ENCODE data around the gene BACE1. TPM values are rescaled to one million over a fixed set of nuclear protein-coding genes. Genes with fewer than 3 reads are reported as not detected.

The BACE1 gene
- polyA plus RNA-seq, 1 experiment, result 99.6 TPM

DNA sequence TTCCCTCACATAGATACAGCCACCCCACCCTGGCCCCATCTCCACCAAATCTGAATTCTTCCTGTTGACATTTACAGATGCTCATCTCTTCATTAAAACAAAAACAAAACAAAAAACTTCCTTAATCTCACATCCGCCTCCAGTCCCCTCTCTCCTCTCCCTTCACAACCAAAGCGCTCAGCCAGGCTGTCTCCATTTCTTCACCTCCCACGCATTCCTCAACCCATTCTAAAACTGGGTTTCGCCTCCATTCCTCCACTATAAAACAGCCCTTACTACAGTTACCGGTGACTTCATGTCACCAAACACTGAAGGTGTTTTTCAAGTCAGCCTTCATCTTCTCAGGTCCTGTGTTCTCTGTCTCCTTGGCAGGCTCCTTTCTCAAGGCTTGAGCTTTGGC is 15.3 kb downstream of the BACE1 start:
- no peaks in the 10 kb centered on the region for H3K27me3 ChIP-seq (ENCODE audit: control insufficient read depth, insufficient read depth, low read length)
- peaks cover under 1% of the 10 kb centered on the region for H3K36me3 ChIP-seq (ENCODE audit: control insufficient read depth, insufficient read depth, low read length)
- TF ChIP-seq, protein P1, sequence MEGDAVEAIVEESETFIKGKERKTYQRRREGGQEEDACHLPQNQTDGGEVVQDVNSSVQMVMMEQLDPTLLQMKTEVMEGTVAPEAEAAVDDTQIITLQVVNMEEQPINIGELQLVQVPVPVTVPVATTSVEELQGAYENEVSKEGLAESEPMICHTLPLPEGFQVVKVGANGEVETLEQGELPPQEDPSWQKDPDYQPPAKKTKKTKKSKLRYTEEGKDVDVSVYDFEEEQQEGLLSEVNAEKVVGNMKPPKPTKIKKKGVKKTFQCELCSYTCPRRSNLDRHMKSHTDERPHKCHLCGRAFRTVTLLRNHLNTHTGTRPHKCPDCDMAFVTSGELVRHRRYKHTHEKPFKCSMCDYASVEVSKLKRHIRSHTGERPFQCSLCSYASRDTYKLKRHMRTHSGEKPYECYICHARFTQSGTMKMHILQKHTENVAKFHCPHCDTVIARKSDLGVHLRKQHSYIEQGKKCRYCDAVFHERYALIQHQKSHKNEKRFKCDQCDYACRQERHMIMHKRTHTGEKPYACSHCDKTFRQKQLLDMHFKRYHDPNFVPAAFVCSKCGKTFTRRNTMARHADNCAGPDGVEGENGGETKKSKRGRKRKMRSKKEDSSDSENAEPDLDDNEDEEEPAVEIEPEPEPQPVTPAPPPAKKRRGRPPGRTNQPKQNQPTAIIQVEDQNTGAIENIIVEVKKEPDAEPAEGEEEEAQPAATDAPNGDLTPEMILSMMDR (IDR thresholded peaks at IDR 0.05; ENCODE audit: insufficient read depth, low read depth, low read length), result no peak
- H3K4me3 ChIP-seq (ENCODE audit: low read depth, low read length), result no peak overlapping the region
- CTCF ChIA-PET, result no interaction called here
- DNase-seq (ENCODE audit: low read depth), result no peak
- POLR2A ChIA-PET, result interaction anchor here (0.6 kb wide), 1 partner anchor 34 kb away, joined by 5 read pairs; no protein-coding TSS in a partner anchor

DNA sequence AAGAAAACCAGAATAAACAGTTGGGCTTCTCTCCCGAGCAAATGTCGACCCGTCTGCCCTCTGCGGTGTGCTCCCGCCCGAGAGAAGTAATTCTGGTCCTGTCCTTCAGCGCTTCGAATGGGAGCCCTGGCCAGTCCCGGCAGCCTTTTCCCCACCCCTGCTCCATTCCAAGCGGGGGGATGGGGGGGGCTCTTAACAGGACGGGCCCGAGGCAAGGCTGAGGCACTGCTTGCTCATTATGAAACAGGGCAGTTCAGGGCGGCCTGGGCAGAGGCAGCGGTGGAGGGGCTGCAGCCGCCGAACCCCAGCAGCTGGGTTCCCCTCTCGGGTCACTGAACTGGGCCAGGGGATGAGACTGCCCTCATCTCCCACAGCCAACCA is 15.8 kb downstream of the BACE1 start:
- Histone ChIP-seq H3K36me3 (ENCODE audit: control insufficient read depth, insufficient read depth, low read length) (peaks cover 3% of the 10 kb centered on the region), H3K27me3 (ENCODE audit: control insufficient read depth, insufficient read depth, low read length) (no peaks in the 10 kb centered on the region), H3K4me3 (ENCODE audit: low read depth, low read length) (no peak overlapping the region)
- POLR2A ChIA-PET, result no interaction called here
- CTCF ChIA-PET, result no interaction called here
- TF ChIP-seq, protein P1 (IDR thresholded peaks at IDR 0.05; ENCODE audit: insufficient read depth, low read depth, low read length), result no peak
- DNase-seq (ENCODE audit: low read depth), result no peak

DNA sequence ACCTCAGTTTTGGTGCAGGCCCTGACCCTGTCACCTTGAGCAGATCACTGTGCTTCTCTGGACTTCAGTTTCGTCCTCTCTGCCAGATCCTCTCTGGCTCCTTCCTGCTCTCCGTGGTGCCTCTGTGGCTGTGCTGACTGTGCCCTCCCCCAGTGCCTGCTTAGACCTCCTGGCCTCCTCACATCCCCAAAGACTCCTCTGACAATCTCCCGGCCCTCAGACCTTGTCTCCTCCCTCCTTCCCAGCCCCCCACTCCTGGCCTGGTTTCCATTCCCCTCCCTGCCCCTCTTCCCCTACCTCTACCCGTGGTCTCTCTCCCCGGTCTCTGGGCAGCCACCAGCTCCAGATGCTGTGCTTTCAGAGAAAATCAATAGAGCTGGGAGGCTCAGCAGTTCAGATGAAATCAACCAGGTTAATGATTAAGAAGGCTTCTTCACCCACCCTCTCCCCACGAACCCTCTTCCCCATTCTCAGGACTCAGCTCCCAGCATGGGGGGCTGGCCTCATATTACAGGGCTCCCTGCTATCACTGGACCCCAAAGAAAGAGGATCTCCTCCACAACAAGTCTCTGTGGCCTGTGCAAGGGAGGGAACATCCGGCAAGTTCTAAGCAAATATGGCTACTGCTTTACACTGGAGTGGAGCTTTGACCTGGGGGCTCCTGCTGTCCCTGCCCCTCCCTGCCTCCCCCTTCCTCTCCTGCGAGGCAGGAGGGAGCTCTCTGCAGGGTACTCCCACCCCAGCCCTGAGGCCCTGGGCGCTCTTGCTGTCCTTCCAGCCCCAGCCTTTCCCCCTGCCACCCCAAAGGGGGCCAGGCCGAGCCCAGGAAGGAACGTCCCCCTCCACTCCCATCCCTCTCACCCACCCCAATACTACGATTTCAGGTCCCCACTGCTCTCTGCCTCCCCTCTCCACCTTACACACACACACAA is 16.4 kb downstream of the BACE1 start:
- POLR2A ChIA-PET, result no interaction called here
- Histone ChIP-seq H3K27me3 (ENCODE audit: control insufficient read depth, insufficient read depth, low read length) (no peaks in the 10 kb centered on the region), H3K36me3 (ENCODE audit: control insufficient read depth, insufficient read depth, low read length) (peaks cover 5% of the 10 kb centered on the region), H3K4me3 (ENCODE audit: low read depth, low read length) (no peak overlapping the region)
- TF ChIP-seq, protein P1 (IDR thresholded peaks at IDR 0.05; ENCODE audit: insufficient read depth, low read depth, low read length), result no peak
- DNase-seq (ENCODE audit: low read depth), result no peak
- CTCF ChIA-PET, result no interaction called here

DNA sequence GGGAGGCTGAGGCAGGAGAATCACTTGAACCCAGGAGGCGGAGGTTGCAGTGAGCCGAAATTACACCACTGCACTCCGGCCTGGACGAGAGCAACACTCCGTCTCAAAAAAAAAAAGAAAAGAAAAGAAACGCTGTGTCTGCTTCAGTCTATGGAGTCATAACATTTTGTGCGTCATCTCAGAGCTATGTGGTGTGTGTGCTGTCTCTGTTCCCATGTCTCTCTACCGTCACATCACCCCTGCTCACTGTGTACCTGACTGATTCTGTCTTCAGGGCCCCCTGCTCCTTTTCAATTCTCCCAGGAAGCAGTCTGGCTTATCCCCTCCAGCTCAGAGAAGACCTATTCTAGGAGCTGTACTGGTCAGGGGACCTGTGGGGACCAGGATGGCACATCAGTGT is 17.9 kb downstream of the BACE1 start:
- TF ChIP-seq, protein P1 (IDR thresholded peaks at IDR 0.05; ENCODE audit: insufficient read depth, low read depth, low read length), result no peak
- DNase-seq (ENCODE audit: low read depth), result no peak
- POLR2A ChIA-PET, result no interaction called here
- peaks cover 5% of the 10 kb centered on the region for H3K36me3 ChIP-seq (ENCODE audit: control insufficient read depth, insufficient read depth, low read length)
- no peak overlapping the region for H3K4me3 ChIP-seq (ENCODE audit: low read depth, low read length)
- CTCF ChIA-PET, result interaction anchor here (0.6 kb wide), 1 partner anchor 68 kb away, joined by 3 read pairs; no protein-coding TSS in a partner anchor
- H3K27me3 ChIP-seq (ENCODE audit: control insufficient read depth, insufficient read depth, low read length), result no peaks in the 10 kb centered on the region

DNA sequence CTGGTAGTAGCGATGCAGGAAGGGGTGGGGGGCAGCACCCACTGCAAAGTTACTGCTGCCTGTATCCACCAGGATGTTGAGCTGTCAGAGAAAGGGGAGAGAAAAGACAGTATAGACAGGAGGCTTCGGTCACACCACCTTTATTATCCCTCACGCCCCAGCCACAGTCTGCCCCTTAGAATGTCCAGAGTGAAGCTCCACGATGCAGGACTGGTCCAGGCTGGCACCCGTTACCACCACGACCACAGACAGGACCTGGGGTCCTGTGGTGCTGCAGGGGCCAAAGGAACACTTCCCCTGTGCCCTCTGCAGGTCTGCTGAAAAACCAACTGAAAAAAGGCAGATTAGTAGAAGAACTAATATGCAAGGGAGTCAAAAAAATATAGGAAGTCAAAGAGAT is 19.2 kb downstream of the BACE1 start:
- ChIA-PET POLR2A (no interaction called here), CTCF (no interaction called here)
- Histone ChIP-seq H3K36me3 (ENCODE audit: control insufficient read depth, insufficient read depth, low read length) (peaks cover 5% of the 10 kb centered on the region), H3K27me3 (ENCODE audit: control insufficient read depth, insufficient read depth, low read length) (no peaks in the 10 kb centered on the region), H3K4me3 (ENCODE audit: low read depth, low read length) (no peak overlapping the region)
- TF ChIP-seq, protein P1 (IDR thresholded peaks at IDR 0.05; ENCODE audit: insufficient read depth, low read depth, low read length), result no peak
- no peak for DNase-seq (ENCODE audit: low read depth)
